Nucleus accumbens (tissue), 56 donors: ENCODE data around the gene P2RY1.
"Not testable (repeated sequence)": the region's sequence is repeated elsewhere in the genome, so short reads cannot be mapped to it uniquely, and the experiment has no call there.

ENCODE experiments used
- DNase-seq, 56 donors: peaks; one replicate each; lab custom pipeline; 2025; lab: John Stamatoyannopoulos, UW

P2RY1 gene

GRCh38 chr3:152835601-152836102 lies 721 bp downstream of the P2RY1 start:
- peak in 26 of 56 donors; percentile 2 to 70 (median 32) for DNase-seq

GRCh38 chr3:152836269-152836668 lies 1.3 kb downstream of the P2RY1 start:
- DNase-seq, result peak in 2 of 56 donors; percentile 10 to 17

GRCh38 chr3:152839511-152839910 lies 4.6 kb downstream of the P2RY1 start:
- no peak for DNase-seq

- no peak for DNase-seq
These were observed 6.2 kb downstream of the P2RY1 start for GRCh38 chr3:152841131-152841530.

GRCh38 chr3:152842413-152842812 lies 7.5 kb downstream of the P2RY1 start:
- no peak for DNase-seq

- DNase-seq, result no peak
These were observed 9.0 kb downstream of the P2RY1 start for GRCh38 chr3:152843955-152844354.

GRCh38 chr3:152846572-152847202 lies 11.8 kb downstream of the P2RY1 start:
- DNase-seq, result not testable (repeated sequence)

GRCh38 chr3:152847599-152847998 lies 12.7 kb downstream of the P2RY1 start:
- DNase-seq, result not testable (repeated sequence)

GRCh38 chr3:152849996-152850578 lies 15.2 kb downstream of the P2RY1 start:
- no peak for DNase-seq

GRCh38 chr3:152853196-152853595 lies 18.3 kb downstream of the P2RY1 start:
- DNase-seq, result no peak

- no peak for DNase-seq
These were observed 22.2 kb downstream of the P2RY1 start for GRCh38 chr3:152857082-152857481.

GRCh38 chr3:152858170-152858800 lies 23.4 kb downstream of the P2RY1 start:
- DNase-seq, result no peak

GRCh38 chr3:152860736-152861135 lies 25.8 kb downstream of the P2RY1 start:
- no peak for DNase-seq

- no peak for DNase-seq
These were observed 30.8 kb downstream of the P2RY1 start for GRCh38 chr3:152865668-152866245.

- no peak for DNase-seq
These were observed 35.1 kb downstream of the P2RY1 start for GRCh38 chr3:152870027-152870426.

GRCh38 chr3:152873314-152873713 lies 38.4 kb downstream of the P2RY1 start:
- not testable (repeated sequence) for DNase-seq

- no peak for DNase-seq
These were observed 40.2 kb downstream of the P2RY1 start for GRCh38 chr3:152874896-152875749.

- DNase-seq, result no peak
These were observed 44.3 kb downstream of the P2RY1 start for GRCh38 chr3:152879130-152879789.

- DNase-seq, result no peak
These were observed 44.9 kb downstream of the P2RY1 start for GRCh38 chr3:152879790-152880174.

GRCh38 chr3:152885076-152885475 lies 50.1 kb downstream of the P2RY1 start:
- DNase-seq, result no peak
